Fibroblast of villous mesenchyme (primary cell): ENCODE results near the gene MSANTD2. TPM values are rescaled to one million over a fixed set of nuclear protein-coding genes. Genes with fewer than 3 reads are reported as not detected.
"Not testable (repeated sequence)": the region's sequence is repeated elsewhere in the genome, so short reads cannot be mapped to it uniquely, and the experiment has no call there.

Experiments
- DNase-seq: peaks from one replicate; pipeline ENCODE4 v3.0.0-alpha.2; 2010; ENCODE audit warnings: low read depth
- H3K4me3 ChIP-seq: 2 replicates; pipeline ENCODE4 v1.5.1; 2011; ENCODE audit warnings: low read depth, mild to moderate bottlenecking, low read length
- total RNA-seq: library from RNA; depleted of rRNA; stranded (reverse); fragments of >200 nt; gene quantifications from 2 replicates; pipeline ENCODE4 v1.2.3, GENCODE V29; 2012
- TF ChIP-seq, protein P1 (sequence below): IDR thresholded peaks from 2 replicates; pipeline ENCODE4 v1.5.1; 2012; ENCODE audit warnings: low read depth, mild to moderate bottlenecking, low read length; ENCODE audit not compliant: insufficient read depth

MSANTD2 gene
- total RNA-seq, 1 donor = 11.2 TPM

- TF ChIP-seq, protein P1, sequence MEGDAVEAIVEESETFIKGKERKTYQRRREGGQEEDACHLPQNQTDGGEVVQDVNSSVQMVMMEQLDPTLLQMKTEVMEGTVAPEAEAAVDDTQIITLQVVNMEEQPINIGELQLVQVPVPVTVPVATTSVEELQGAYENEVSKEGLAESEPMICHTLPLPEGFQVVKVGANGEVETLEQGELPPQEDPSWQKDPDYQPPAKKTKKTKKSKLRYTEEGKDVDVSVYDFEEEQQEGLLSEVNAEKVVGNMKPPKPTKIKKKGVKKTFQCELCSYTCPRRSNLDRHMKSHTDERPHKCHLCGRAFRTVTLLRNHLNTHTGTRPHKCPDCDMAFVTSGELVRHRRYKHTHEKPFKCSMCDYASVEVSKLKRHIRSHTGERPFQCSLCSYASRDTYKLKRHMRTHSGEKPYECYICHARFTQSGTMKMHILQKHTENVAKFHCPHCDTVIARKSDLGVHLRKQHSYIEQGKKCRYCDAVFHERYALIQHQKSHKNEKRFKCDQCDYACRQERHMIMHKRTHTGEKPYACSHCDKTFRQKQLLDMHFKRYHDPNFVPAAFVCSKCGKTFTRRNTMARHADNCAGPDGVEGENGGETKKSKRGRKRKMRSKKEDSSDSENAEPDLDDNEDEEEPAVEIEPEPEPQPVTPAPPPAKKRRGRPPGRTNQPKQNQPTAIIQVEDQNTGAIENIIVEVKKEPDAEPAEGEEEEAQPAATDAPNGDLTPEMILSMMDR = no peak
- no peak for DNase-seq
- H3K4me3 ChIP-seq = no peak overlapping the region
These were observed 20.6 kb downstream of the MSANTD2 start for GRCh38 chr11:124779568-124779967.

- TF ChIP-seq, protein P1 = peak; percentile 42
- H3K4me3 ChIP-seq = no peak overlapping the region
- no peak for DNase-seq
These were observed 21.9 kb downstream of the MSANTD2 start for GRCh38 chr11:124778281-124778680.

GRCh38 chr11:124776865-124777645, 23.2 kb downstream of the MSANTD2 start:
- no peak overlapping the region for H3K4me3 ChIP-seq
- TF ChIP-seq, protein P1 = no peak
- DNase-seq = no peak

DNA sequence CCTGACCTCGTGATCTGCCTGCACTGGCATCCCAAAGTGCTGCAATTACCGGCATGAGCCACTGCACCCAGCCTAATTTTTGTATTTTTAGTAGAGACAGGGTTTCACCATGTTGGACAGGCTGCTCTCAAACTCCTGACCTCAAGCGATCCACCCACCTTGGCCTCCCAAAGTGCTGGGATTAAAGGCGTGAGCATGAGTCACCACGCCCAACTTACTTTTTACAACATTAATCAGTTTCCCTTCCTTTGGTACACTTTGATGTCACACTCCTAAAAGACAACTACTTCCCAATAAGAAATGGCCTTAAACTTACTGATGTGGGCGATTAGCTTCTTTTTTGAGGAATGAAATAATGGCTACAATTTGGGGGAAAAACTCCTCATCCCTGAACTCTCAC, 29.2 kb downstream of the MSANTD2 start:
- not testable (repeated sequence) for H3K4me3 ChIP-seq, DNase-seq

- peak; percentile 54 for DNase-seq
- TF ChIP-seq, protein P1 = no peak
- H3K4me3 ChIP-seq = no peak overlapping the region
These were observed 30.1 kb downstream of the MSANTD2 start for GRCh38 chr11:124769806-124770774.

DNA sequence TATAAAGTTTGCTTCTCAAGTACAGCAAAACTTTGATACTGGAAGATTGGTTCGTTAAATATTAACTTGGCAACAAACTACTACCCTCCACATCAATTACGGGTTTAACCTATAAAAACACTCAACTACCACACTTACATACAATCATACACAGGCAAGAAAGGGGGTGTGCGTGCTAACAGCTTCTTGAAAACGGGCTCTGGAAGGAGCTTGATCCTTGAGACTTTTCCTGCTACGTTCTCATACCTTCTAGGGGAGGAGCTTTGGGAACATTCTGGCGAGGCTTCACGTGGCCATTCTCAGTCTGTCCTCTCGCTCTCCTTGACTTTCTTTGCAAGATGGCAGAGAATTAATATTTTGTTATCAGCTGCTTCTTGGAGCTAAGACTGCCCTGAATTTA, 31.3 kb downstream of the MSANTD2 start:
- no peak for DNase-seq
- H3K4me3 ChIP-seq = no peak overlapping the region
- TF ChIP-seq, protein P1 = no peak

GRCh38 chr11:124766156-124766555, 34.0 kb downstream of the MSANTD2 start:
- DNase-seq = no peak
- H3K4me3 ChIP-seq = no peak overlapping the region
- TF ChIP-seq, protein P1 = no peak
